GM12872 (cell line): ENCODE data around the gene PLB1.

ENCODE experiments used
- TF ChIP-seq, protein P1 (sequence below): IDR thresholded peaks from 3 replicates; pipeline ENCODE4 v1.5.1; 2011; ENCODE audit warnings: low read depth, mild to moderate bottlenecking, low read length, moderate library complexity; ENCODE audit not compliant: insufficient read depth

Gene PLB1

GRCh38 chr2:28678175-28678855 is 182.5 kb downstream of the PLB1 start:
- TF ChIP-seq, protein P1, sequence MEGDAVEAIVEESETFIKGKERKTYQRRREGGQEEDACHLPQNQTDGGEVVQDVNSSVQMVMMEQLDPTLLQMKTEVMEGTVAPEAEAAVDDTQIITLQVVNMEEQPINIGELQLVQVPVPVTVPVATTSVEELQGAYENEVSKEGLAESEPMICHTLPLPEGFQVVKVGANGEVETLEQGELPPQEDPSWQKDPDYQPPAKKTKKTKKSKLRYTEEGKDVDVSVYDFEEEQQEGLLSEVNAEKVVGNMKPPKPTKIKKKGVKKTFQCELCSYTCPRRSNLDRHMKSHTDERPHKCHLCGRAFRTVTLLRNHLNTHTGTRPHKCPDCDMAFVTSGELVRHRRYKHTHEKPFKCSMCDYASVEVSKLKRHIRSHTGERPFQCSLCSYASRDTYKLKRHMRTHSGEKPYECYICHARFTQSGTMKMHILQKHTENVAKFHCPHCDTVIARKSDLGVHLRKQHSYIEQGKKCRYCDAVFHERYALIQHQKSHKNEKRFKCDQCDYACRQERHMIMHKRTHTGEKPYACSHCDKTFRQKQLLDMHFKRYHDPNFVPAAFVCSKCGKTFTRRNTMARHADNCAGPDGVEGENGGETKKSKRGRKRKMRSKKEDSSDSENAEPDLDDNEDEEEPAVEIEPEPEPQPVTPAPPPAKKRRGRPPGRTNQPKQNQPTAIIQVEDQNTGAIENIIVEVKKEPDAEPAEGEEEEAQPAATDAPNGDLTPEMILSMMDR: no peak

DNA sequence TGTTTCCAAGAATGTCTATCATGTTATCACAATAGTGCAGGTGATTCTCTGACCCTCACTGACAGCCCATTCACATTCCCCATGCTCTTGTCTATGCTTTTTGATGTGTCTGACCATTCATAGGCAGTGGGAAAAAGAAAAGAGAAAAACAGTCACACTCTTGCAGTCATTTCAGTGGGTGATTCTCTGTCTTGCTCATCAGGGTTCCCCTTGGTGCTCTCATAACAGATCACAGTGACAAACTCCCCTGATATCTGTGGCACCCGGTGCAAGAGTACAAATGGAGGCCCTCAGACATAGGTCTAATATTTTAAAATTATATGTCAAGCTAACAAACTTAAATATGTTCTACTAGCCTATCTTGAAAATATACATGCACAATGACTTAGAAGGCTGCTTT is 183.1 kb downstream of the PLB1 start:
- TF ChIP-seq, protein P1: no peak

- TF ChIP-seq, protein P1: no peak
Measured at GRCh38 chr2:28680657-28681056, 184.8 kb downstream of the PLB1 start.

- TF ChIP-seq, protein P1: no peak
Measured at GRCh38 chr2:28681158-28681571, 185.3 kb downstream of the PLB1 start.

DNA sequence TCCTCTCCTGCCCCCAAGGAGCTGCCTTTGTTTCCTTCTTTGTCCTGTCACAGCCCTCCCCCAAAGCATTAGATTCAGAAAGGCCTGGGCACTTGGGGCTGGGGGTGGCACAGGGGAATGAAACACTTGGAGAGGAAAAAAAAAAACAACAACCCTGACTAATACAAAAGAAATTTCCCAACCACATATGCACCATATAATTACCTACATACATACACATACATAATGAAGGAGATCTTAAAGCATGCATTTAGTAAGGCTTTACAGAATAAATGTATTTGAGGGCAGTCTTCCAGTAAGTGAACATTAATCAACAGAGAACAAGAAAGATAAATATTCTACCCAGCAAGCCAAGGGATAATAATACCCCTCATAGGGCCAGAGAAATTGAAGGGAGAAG is 185.7 kb downstream of the PLB1 start:
- TF ChIP-seq, protein P1: no peak

GRCh38 chr2:28683100-28683706 is 187.3 kb downstream of the PLB1 start:
- TF ChIP-seq, protein P1: no peak

- TF ChIP-seq, protein P1: no peak
Measured at GRCh38 chr2:28684142-28684858, 188.4 kb downstream of the PLB1 start.
